HCT116 (cell line): Measurements from ENCODE around the gene MGST1. TPM values are rescaled to one million over a fixed set of nuclear protein-coding genes. Genes with fewer than 3 reads are reported as not detected.

Source experiments
- ATAC-seq: fragments of 200-7000 bp; cut with Tn5 transposase; 2 replicates; pipeline ENCODE4 v1.9.1; 2020; ENCODE audit warnings: mild to moderate bottlenecking, moderate library complexity
- BruUV-seq: library from RNA; stranded (reverse); fragments of 400-500 nt; replicated peaks from 2 replicates; lab custom pipeline; 2021; lab: Mats Ljungman, UMichigan
- CTCF ChIA-PET: fragments of 300-600 bp; sonication (Branson Sonifier 250); formaldehyde crosslinking; loops from one replicate; lab custom pipeline; 2021; ENCODE audit warnings: antibody characterized with exemption; lab: Charles Lee
- POLR2A ChIA-PET: fragments of 300-600, 350-600 bp; sonication (Branson Sonifier 250); formaldehyde crosslinking; loops from one replicate; lab custom pipeline; 2021; ENCODE audit warnings: antibody characterized with exemption; lab: Charles Lee
- RAD21 ChIA-PET, 2 experiments: fragments of 300-600 bp; sonication (Branson Sonifier 250); formaldehyde crosslinking; loops; one replicate each; lab custom pipeline; 2023; ENCODE audit warnings: low total read pairs in 2 of 2; ENCODE audit not compliant: uncharacterized antibody in 2 of 2, unreplicated experiment in 2 of 2, low non-redundant PET in 1 of 2; lab: Charles Lee
- DNase-seq: peaks from one replicate; pipeline ENCODE4 v3.0.0-alpha.2; 2010; ENCODE audit warnings: low read depth, low spot score
- H2AFZ ChIP-seq: fragments of 200-600 bp; shearing (Covaris generic), sonication (generic); 2 replicates; pipeline ENCODE4 v1.6.1; 2017; ENCODE audit warnings: low read depth, mixed run types, mixed read lengths, antibody characterized with exemption, low read length; ENCODE audit not compliant: poor library complexity, severe bottlenecking
- H3K27ac ChIP-seq: 2 replicates; pipeline ENCODE4 v1.5.1; 2012; ENCODE audit warnings: low read depth, low read length
- H3K27me3 ChIP-seq: fragments of 200-600 bp; sonication (generic); 2 replicates; pipeline ENCODE4 v1.6.1; 2016; ENCODE audit warnings: mixed run types, low read length, mixed read lengths; ENCODE audit not compliant: insufficient read depth
- H3K36me3 ChIP-seq, 2 experiments: fragments of 200-500 bp in 1 of 2; fragments of 200-600 bp in 1 of 2; sonication (Bioruptor generic) in 1 of 2; sonication (generic) in 1 of 2; 2 replicates each; pipeline versions ENCODE4 v1.5.1 to v1.6.1; 2014 to 2016; ENCODE audit warnings: low read length in 2 of 2, inconsistent platforms in 1 of 2, mixed read lengths in 1 of 2, mixed run types in 1 of 2; ENCODE audit not compliant: insufficient read depth in 2 of 2, control insufficient read depth in 1 of 2
- H3K4me1 ChIP-seq, 2 experiments: fragments of 200-600 bp in 1 of 2; sonication (generic) in 1 of 2; 2 replicates each; pipeline versions ENCODE4 v1.5.1 to v1.6.1; 2012 to 2017; ENCODE audit warnings: low read length in 2 of 2, inconsistent platforms in 1 of 2, mild to moderate bottlenecking in 1 of 2, mixed read lengths in 1 of 2, mixed run types in 1 of 2, moderate library complexity in 1 of 2; ENCODE audit not compliant: insufficient read depth in 2 of 2, control insufficient read depth in 1 of 2
- H3K4me2 ChIP-seq: fragments of 200-600 bp; sonication (generic); 2 replicates; pipeline ENCODE4 v1.6.1; 2017; ENCODE audit warnings: mixed run types, low read length, mixed read lengths
- H3K4me3 ChIP-seq, 2 experiments: fragments of 200-600 bp in 1 of 2; sonication (generic) in 1 of 2; replicated peaks in 1 of 2; 2 replicates each; pipeline ENCODE4 v1.5.1; 2011 to 2016; ENCODE audit warnings: low read length in 2 of 2, control low read depth in 1 of 2, low read depth in 1 of 2, mild to moderate bottlenecking in 1 of 2, mixed read lengths in 1 of 2, mixed run types in 1 of 2
- H3K79me2 ChIP-seq: fragments of 200-600 bp; sonication (generic); 2 replicates; pipeline ENCODE4 v1.6.1; 2017; ENCODE audit warnings: mild to moderate bottlenecking, mixed run types, low read length, moderate library complexity, mixed read lengths; ENCODE audit not compliant: insufficient read depth
- H3K9ac ChIP-seq: fragments of 200-600 bp; sonication (generic); 2 replicates; pipeline ENCODE4 v1.6.1; 2016; ENCODE audit warnings: low read length, mixed read lengths
- H3K9me2 ChIP-seq: fragments of 200-600 bp; sonication (generic), shearing (Covaris generic); 2 replicates; pipeline ENCODE4 v1.6.1; 2017; ENCODE audit warnings: mixed run types, mild to moderate bottlenecking, moderate library complexity; ENCODE audit not compliant: insufficient read depth
- H3K9me3 ChIP-seq, 2 experiments: fragments of 200-500 bp in 1 of 2; fragments of 200-600 bp in 1 of 2; sonication (Bioruptor generic) in 1 of 2; sonication (generic) in 1 of 2; 2 replicates each; pipeline ENCODE4 v1.6.1; 2014 to 2017; ENCODE audit warnings: low read length in 2 of 2, mixed read lengths in 2 of 2, inconsistent platforms in 1 of 2, low read depth in 1 of 2, mild to moderate bottlenecking in 1 of 2, mixed run types in 1 of 2, moderate library complexity in 1 of 2; ENCODE audit not compliant: control insufficient read depth in 1 of 2, insufficient read depth in 1 of 2
- H4K20me1 ChIP-seq: fragments of 200-600 bp; sonication (generic), shearing (Covaris generic); 2 replicates; pipeline ENCODE4 v1.6.1; 2017; ENCODE audit warnings: mixed run types, mild to moderate bottlenecking, moderate library complexity; ENCODE audit not compliant: insufficient read depth
- ATF3 ChIP-seq: IDR thresholded peaks from 2 replicates; pipeline ENCODE4 v1.6.1; 2012
- CBX3 ChIP-seq: IDR thresholded peaks from 2 replicates; pipeline ENCODE4 v1.6.1; 2012; ENCODE audit warnings: low read depth
- CEBPB ChIP-seq: IDR thresholded peaks from 2 replicates; pipeline ENCODE4 v1.6.1; 2012; ENCODE audit warnings: low read depth
- CTCF ChIP-seq, 3 experiments: fragments of 200-600 bp in 1 of 3; sonication (generic) in 1 of 3; IDR thresholded peaks in 2 of 3; conservative IDR thresholded peaks in 1 of 3; 2 replicates each; pipeline ENCODE4 v1.5.1; 2012 to 2017; ENCODE audit warnings: low read depth in 2 of 3, low read length in 2 of 3, antibody characterized with exemption in 1 of 3, borderline replicate concordance in 1 of 3, control low read depth in 1 of 3, mild to moderate bottlenecking in 1 of 3, mixed read lengths in 1 of 3, mixed run types in 1 of 3, moderate library complexity in 1 of 3; ENCODE audit not compliant: insufficient read depth in 1 of 3
- ELF1 ChIP-seq: IDR thresholded peaks from 2 replicates; pipeline ENCODE4 v1.6.1; 2012; ENCODE audit warnings: low read depth, borderline replicate concordance
- JUND ChIP-seq: IDR thresholded peaks from 2 replicates; pipeline ENCODE4 v1.6.1; 2012
- POLR2A ChIP-seq: IDR thresholded peaks from 2 replicates; pipeline ENCODE4 v1.7.0; 2011; ENCODE audit warnings: borderline replicate concordance; ENCODE audit not compliant: insufficient read depth, insufficient read length; ENCODE audit errors: extremely low read depth
- SIN3A ChIP-seq: IDR thresholded peaks from 2 replicates; pipeline ENCODE4 v1.6.1; 2012; ENCODE audit warnings: low read depth
- SRF ChIP-seq: IDR thresholded peaks from 2 replicates; pipeline ENCODE4 v1.6.1; 2012; ENCODE audit warnings: low read depth
- YY1 ChIP-seq: IDR thresholded peaks from 2 replicates; pipeline ENCODE4 v1.6.1; 2011; ENCODE audit warnings: low read length, low read depth, moderate library complexity, mild to moderate bottlenecking; ENCODE audit not compliant: insufficient replicate concordance; ENCODE audit errors: extremely low read depth
- ZFX ChIP-seq: fragments of 450-650 bp; IDR thresholded peaks from 2 replicates; pipeline ENCODE4 v1.6.1; 2017
- intact Hi-C: fragments of 100-400 bp; cut with micrococcal nuclease; formaldehyde crosslinking; loops from 2 replicates; pipeline ENCODE4 v1.10.0; 2022
- total RNA-seq: library from RNA; stranded (reverse); gene quantifications from one replicate; pipeline ENCODE4 v1.2.1, GENCODE V29; 2021; ENCODE audit not compliant: unreplicated experiment
- TF ChIP-seq, protein P1 (sequence below): IDR thresholded peaks from 2 replicates; pipeline ENCODE4 v1.6.1; 2012; ENCODE audit warnings: low read depth

The MGST1 gene
- total RNA-seq, 1 experiment from 2014 or later: 111 TPM

GRCh38 chr12:16310934-16311333, 36.5 kb upstream of the MGST1 start:
- Histone ChIP-seq H3K36me3 (no peaks in the 10 kb centered on the region), H4K20me1 (no peaks in the 10 kb centered on the region), H3K9me2 (no peaks in the 10 kb centered on the region), H3K4me2 (no peak overlapping the region), H3K79me2 (no peaks in the 10 kb centered on the region), H2AFZ (no peak overlapping the region), H3K27me3 (no peaks in the 10 kb centered on the region), H3K9me3 (no peaks in the 10 kb centered on the region), H3K9ac (no peak overlapping the region), H3K27ac (no peak overlapping the region), H3K4me3 (no peak overlapping the region), H3K4me1 (no peaks in the 10 kb centered on the region)
- CTCF ChIA-PET: no interaction called here
- POLR2A ChIA-PET: no interaction called here
- intact Hi-C loops: no loop called here
- RAD21 ChIA-PET: no interaction called here
- no TSS peak for BruUV-seq
- TF ChIP-seq ELF1 (no peak), JUND (no peak), SRF (no peak), YY1 (no peak), CTCF (IDR thresholded peaks at IDR 0.05 in 2 of 3, conservative IDR thresholded peaks at IDR 0.05 in 1 of 3; ENCODE audit: borderline replicate concordance in 1 of 3, insufficient read depth in 1 of 3, low read depth in 2 of 3, low read length in 2 of 3) (no peak), ATF3 (no peak), SIN3A (no peak), ZFX (no peak), CEBPB (no peak)
- ATAC-seq (no peak), DNase-seq (no peak)

GRCh38 chr12:16323010-16323409, 24.4 kb upstream of the MGST1 start:
- Histone ChIP-seq H3K4me1 (no peaks in the 10 kb centered on the region), H3K9me2 (no peaks in the 10 kb centered on the region), H2AFZ (no peak overlapping the region), H3K79me2 (no peaks in the 10 kb centered on the region), H3K4me3 (no peak overlapping the region), H3K4me2 (no peak overlapping the region), H3K36me3 (no peaks in the 10 kb centered on the region), H3K27me3 (no peaks in the 10 kb centered on the region), H3K9me3 (no peaks in the 10 kb centered on the region), H4K20me1 (no peaks in the 10 kb centered on the region), H3K9ac (no peak overlapping the region), H3K27ac (no peak overlapping the region)
- BruUV-seq: no TSS peak
- CTCF ChIA-PET: no interaction called here
- no peak for DNase-seq
- POLR2A ChIA-PET: no interaction called here
- no peak for ATAC-seq
- RAD21 ChIA-PET: interaction anchor here in 1 of 2 experiments (0.6 kb wide), 1 partner anchor 450 kb away, joined by 3 read pairs; no protein-coding TSS in a partner anchor
- intact Hi-C loops: no loop called here
- TF ChIP-seq ZFX: no peak
- no peak for TF ChIP-seq ATF3
- no peak for TF ChIP-seq CBX3
- no peak for TF ChIP-seq CTCF (IDR thresholded peaks at IDR 0.05 in 2 of 3, conservative IDR thresholded peaks at IDR 0.05 in 1 of 3; ENCODE audit: borderline replicate concordance in 1 of 3, insufficient read depth in 1 of 3, low read depth in 2 of 3, low read length in 2 of 3)
- no peak for TF ChIP-seq SIN3A
- no peak for TF ChIP-seq POLR2A
- TF ChIP-seq, protein P1, sequence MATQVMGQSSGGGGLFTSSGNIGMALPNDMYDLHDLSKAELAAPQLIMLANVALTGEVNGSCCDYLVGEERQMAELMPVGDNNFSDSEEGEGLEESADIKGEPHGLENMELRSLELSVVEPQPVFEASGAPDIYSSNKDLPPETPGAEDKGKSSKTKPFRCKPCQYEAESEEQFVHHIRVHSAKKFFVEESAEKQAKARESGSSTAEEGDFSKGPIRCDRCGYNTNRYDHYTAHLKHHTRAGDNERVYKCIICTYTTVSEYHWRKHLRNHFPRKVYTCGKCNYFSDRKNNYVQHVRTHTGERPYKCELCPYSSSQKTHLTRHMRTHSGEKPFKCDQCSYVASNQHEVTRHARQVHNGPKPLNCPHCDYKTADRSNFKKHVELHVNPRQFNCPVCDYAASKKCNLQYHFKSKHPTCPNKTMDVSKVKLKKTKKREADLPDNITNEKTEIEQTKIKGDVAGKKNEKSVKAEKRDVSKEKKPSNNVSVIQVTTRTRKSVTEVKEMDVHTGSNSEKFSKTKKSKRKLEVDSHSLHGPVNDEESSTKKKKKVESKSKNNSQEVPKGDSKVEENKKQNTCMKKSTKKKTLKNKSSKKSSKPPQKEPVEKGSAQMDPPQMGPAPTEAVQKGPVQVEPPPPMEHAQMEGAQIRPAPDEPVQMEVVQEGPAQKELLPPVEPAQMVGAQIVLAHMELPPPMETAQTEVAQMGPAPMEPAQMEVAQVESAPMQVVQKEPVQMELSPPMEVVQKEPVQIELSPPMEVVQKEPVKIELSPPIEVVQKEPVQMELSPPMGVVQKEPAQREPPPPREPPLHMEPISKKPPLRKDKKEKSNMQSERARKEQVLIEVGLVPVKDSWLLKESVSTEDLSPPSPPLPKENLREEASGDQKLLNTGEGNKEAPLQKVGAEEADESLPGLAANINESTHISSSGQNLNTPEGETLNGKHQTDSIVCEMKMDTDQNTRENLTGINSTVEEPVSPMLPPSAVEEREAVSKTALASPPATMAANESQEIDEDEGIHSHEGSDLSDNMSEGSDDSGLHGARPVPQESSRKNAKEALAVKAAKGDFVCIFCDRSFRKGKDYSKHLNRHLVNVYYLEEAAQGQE: no peak
